ENCODE results near the gene SH3GL3.

SH3GL3 gene

DNA sequence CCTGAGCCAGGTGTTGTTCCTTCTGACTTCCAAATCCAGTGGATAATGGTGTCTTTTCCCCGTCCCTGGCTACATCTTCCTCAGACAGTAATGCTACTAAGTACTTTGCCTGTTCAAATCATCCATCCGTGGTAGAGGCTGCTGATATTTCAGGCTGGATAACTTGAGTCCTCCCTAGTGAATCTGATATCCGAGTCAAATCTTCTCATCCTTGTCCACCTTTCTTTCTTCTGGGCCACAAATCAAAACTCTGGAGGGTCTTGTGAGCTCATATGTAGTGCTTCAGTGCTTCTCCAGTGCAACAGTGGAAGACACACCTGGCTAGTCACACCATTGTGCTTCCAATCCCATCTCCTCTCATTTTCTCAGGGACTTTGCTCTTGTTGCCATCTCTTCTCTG, 11.2 kb downstream of the SH3GL3 start:
- DNase-seq (ENCODE audit: low read depth in 2 of 2, low spot score in 1 of 2), result no peak

DNA sequence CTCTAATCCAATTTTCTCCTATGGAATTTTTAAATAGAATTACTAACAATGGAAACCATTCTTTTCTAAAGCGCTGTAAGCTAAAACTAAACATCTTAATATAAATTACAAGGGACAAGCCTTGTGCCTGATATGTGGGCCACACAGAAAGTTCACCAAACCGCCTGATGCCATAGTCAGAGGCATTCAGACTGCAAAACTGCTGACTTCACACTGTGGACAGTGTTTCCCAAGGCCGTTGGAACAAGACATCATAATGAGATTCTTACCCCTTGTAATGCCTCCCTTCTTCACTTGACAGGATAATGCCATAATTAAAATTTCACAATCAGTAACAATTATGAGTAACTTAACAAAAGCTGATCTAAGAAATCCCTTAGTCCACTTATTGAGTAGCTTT, 14.9 kb downstream of the SH3GL3 start:
- no peak for DNase-seq (ENCODE audit: low read depth in 2 of 2, low spot score in 1 of 2)

DNA sequence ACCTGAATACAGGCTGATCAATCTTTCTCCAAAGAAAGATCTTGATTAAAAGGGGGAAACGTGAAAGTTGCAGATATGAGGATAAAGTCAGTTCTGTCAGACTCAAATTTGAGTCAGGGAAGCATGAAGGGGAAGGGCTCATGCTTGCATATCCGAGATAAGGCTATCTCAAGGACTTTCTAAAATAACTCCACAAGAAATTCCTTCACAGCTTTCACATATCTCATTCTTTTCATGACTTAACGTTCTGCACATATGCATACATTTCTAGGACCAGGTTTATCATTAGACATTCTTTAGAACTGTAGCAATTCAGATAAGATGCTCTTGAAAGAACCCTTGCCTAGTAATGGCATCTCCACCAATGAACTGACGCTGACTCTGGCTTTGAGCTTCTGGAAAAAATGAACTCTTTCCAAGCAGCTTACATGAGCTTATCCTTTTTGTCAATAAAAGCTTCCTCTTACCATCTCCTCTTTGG, 15.9 kb downstream of the SH3GL3 start:
- DNase-seq (ENCODE audit: low read depth in 2 of 2, low spot score in 1 of 2), result no peak

DNA sequence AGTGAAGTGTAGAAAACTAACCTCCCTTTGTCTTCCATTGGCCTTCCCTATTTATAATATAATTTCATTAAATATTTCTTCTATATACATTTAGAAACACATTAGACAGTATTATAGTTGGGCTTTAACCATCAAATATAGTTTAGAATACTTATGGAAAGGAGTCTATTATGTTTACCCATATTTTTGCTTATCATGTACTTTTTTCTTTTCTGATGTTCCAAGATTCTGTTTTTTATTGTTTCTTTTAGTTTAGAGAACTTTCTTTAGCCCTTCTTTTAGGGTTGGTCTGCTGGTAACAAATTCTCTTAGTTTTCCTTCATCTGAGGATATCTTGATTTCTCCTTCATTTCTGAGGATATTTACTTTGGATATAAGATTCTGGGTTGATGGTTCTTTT, 23.7 kb downstream of the SH3GL3 start:
- DNase-seq (ENCODE audit: low read depth in 2 of 2, low spot score in 1 of 2), result no peak

DNA sequence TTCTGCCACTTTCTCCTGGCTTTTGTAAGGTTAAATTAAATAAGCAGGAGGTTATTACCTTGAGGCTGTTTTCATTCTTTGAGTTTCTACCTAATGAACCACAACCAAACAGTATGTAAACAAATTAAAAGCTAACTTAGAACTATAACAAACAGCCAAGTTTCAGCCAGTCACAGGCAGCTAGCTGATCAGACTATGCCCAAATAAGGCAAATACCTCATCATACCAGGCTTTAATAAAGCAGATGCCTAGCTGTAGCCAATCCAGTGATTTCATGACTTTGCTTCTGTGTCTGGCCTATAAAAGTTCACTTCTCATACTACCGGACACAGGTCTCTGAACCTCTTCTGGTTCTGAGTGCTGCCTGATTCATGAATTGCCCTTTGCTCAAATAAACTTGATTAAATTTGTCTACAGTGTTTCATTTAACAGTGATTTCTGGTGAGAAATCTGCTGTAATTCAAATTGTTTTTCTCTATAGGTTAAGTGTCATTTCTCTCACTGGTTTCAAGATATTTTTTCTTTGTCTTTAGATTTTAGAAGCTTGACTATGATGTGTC, 24.2 kb downstream of the SH3GL3 start:
- DNase-seq (ENCODE audit: low read depth in 2 of 2, low spot score in 1 of 2), result no peak

DNA sequence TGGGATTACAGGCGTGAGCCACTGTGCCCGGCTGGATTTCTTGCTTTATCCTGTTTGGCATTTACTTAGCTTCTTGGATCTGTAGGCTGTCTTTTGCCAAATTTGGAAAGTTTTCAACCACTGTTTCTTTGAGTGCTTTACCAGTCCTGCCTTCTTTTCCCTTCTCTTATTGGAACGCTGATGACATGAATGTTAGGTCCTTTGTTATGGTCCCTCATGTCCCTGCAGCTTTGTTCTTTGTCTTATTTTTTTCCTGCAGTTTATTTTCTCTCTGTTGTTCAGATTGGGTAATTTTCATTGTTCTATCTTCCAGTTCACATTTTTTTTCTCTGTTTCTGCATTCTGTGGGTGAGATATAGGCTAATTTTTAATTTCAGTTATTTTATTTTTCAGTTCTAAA, 25.0 kb downstream of the SH3GL3 start:
- DNase-seq (ENCODE audit: low read depth in 2 of 2, low spot score in 1 of 2), result no peak

DNA sequence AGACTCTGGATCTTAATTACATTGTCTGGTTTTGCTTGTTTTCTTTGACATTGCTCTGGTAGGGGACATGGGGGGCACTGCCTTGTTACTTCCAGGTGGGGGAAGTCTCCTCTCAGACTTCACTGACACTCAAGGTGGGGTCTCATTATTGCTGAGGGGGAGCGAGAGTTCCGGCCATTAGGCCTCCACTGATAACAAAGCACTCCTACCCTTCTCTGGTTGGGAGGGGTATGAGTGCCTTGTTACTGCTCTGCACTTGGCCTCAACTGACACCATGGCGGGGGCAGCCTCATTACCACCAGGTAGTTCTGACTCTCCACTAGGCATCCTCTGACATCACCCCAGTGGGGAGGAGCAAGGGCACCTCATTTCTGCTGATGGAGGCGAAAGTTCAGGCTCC, 25.7 kb downstream of the SH3GL3 start:
- DNase-seq (ENCODE audit: low read depth in 2 of 2, low spot score in 1 of 2), result no peak

DNA sequence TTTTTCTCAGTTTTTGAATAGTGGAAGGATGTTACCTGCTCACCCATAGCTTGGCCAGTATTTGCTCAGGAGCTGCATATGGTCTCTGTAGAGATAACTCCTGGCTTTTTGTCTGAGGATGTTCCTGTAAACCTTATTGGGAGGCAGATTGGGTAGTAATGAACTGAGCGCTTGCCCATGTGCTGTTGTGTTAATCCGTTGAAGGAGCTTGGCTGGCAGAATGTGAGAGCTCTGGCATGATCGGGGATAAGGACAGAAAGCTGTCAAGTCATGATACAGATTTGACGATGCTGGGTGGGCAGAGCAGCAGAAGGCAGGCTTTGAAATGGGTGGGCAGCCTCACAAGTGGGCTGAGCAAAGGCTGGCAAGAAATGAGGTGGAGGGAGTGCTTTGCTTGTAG, 27.4 kb downstream of the SH3GL3 start:
- DNase-seq (ENCODE audit: low read depth in 2 of 2, low spot score in 1 of 2), result no peak

DNA sequence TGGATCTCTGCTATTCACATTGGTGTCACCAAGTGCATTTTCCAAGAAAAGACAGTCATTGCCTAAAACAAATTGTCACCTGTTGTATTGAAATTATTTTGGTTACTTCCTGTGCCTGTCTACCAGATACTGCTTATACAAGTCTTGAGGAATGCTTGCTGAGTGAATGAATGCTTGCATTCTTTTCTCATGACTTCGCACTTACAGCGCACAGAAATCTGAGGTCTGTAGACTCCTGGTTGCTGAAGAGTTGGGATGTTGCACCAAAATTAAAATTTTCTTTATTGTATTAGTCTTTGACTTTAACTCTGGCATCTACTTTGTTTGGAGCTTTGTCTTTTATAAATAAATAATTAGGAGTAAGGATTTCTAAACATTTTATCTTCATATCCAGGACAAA, 28.4 kb downstream of the SH3GL3 start:
- DNase-seq (ENCODE audit: low read depth in 2 of 2, low spot score in 1 of 2), result no peak

DNA sequence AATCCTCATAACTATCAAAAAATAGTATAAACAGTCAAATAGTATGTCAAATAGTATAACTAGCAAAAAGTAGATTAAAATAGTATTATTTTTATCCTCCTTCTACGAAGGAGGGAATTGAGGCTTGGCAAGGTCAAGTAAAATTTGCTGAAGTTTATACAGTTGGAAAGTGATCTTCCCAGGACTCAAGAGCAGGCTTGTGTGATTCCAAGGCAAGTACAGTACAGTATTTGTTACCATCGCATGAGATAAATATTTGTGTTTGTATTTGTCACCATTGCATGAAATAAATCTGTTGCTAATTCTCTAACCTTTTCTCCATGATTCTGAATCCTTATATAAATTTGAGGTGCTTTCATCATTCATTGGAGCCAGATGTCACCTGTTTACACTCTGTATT, 28.9 kb downstream of the SH3GL3 start:
- DNase-seq (ENCODE audit: low read depth in 2 of 2, low spot score in 1 of 2), result no peak

DNA sequence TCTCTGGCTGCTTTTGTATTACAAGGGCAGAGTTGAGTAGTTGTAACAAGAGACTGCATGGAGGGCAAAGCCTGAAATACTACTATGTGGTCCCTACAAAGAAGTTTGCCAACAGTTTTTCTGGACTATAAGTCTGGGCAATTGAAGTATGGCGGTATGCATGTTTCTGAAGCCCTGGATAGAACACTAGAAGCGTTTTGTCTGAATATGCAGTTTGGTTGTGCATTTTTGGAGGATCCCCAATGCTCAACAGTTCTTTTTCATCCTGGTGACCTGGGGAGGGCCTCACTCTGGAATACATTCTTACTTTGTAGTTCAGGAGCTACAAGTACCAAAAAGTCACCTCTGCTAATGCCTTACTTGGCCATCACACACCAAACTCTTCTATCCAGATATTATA, 29.6 kb downstream of the SH3GL3 start:
- no peak for DNase-seq (ENCODE audit: low read depth in 2 of 2, low spot score in 1 of 2)

DNA sequence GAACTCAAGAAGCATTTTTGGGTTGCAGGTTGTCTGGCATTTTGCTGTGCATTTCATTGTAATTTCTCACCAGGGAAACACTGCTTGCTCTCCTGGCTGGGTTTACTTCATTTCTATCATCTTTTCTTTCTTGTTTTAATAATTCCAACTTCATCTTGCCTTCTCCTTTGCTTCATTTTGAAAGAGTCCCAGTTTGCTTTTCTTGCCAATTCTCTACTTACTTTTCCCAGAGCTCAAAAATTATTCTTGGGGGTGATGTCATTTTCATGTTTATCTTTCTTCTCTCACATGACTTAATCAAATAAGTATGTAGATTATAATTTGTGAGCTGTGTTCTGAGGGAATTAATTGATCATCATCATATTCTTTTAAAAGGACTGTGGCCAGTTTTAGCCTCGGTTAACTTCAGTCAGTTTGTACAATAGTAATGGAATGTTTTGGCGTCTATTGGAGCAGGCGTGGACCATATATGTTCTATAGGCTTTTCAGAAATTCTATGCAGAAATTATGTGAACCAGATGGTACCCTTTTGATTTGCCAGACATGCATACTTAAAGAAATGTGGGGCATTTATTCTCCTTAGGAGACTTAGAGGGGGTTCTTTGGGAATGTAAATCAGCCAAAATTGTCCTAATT, 30.1 kb downstream of the SH3GL3 start:
- no peak for DNase-seq (ENCODE audit: low read depth in 2 of 2, low spot score in 1 of 2)

DNA sequence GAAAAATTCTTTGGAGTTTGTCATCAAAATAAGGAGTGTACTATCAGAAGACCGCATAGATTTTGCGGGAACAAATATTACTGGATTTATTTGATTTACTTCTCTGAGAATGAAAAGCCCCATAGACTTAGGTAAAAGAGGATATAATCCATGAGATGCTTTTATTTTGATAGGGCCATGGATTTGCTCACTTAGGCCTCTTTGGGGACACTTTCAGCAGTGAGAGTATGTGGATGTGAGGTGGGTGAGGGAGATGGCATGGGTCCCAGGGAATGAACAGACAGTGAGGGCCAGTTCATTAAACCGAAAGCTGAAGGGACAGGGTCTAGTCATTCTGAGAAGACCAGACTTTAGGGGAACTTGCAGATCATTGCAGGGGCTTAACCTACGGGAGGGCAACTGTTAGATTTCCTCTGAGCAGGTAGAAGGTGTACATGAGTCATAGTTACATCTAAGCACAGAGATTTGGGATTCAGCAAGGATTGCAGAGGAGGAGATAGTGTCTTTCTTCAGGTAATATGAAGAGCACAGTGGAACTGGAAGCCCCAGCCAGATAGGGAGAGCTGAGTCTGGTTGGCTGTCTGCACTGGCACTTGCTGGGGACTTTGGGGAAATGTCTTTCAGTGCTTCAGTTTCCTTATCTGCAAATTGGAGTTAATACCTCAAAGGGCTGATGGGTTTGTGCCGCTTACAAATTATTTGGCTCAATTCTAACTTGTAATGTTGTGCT, 30.8 kb downstream of the SH3GL3 start:
- no peak for DNase-seq (ENCODE audit: low read depth in 2 of 2, low spot score in 1 of 2)

DNA sequence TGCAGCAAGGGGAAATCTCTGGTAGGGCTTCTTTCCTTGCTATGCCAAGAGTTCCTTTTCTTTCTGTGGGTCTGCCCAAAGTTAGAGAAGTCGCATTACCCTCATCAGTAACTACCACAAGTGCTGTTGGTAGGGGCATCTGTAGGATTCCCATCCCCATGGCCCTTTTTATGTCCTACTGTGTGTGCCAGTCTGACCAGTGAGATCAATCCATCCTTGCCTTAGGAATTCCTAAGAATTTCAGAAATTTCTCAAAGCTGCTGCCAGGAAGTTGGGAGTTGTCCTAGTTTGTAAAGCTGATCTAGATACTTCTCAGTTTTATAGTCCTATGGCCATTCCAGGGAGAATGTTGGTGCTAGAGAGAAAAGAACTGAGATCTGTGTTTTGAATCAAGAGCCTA, 36.5 kb downstream of the SH3GL3 start:
- no peak for DNase-seq (ENCODE audit: low read depth in 2 of 2, low spot score in 1 of 2)

DNA sequence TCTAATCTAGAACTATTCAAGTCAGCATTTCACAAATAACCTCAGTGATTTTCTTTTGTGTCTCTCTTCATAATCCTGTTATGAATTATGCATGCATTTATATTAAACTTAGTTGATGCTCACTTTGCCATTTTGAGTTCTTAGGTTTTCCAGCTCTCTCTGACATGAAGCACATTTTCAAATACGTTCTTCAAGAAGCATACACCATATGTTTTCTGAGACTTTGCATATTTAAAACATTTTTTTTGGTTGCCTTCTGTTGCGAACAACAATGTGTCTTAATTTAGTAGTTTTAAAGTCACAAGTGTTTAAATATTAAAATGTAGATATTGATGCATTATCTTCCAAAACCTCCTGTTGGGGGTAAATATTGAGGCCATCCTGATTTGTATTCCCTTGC, 37.5 kb downstream of the SH3GL3 start:
- no peak for DNase-seq (ENCODE audit: low read depth in 2 of 2, low spot score in 1 of 2)

DNA sequence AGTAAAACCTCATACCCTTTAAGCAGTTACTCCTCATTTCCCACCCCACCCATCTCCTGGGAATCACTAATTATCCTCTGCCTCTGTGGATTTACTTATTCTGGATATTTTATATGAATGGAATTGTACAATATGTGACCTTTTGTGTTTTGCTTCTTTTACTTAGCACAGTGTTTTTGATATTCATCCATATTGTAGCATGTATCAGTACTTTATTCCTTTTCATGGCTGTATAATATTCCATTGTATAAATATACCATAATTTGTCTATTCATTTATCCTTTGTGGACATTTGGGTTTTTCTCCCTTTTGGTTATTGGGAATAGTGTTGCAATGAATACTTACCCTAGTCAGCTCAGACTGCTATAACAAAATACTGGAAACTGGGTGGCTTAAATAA, 39.2 kb downstream of the SH3GL3 start:
- no peak for DNase-seq (ENCODE audit: low read depth in 2 of 2, low spot score in 1 of 2)

DNA sequence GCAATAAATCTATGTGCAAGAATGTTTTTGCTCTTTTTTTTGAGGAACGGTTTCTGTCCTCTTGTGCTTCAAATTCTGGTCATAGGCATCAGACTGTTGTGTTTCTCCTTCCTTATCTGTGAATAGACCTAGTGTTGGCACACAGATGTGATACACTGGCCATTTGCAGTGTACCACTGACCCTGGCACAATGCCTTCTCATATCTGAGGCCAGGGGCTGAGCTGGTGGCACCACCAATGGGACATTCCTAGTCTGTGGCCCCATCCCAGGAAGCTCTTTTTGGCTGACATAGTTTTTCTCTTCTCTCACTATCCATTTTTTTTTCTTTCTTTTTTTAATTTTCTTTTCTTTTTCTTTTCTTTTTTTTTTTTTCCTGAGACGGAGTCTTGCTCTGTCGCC, 40.4 kb downstream of the SH3GL3 start:
- no peak for DNase-seq (ENCODE audit: low read depth in 2 of 2, low spot score in 1 of 2)

DNA sequence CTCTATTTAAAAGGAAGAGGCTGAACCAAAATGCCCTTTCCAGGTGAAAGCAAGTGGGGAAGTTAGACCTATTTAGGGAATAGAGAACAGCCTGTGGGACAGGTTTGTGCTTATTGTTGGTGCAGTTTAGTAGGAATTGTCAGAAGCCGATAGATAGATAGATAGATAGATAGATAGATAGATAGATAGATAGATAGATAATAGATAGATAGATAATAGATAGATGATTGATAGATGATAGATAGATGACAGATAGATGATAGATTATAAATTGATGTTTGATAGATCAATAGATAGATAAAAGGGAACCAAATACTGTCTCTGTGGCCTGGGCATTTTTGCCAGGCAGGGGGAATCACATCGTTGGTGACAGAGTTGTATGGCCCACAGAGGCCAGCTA, 42.5 kb downstream of the SH3GL3 start:
- no peak for DNase-seq (ENCODE audit: low read depth in 2 of 2, low spot score in 1 of 2)

DNA sequence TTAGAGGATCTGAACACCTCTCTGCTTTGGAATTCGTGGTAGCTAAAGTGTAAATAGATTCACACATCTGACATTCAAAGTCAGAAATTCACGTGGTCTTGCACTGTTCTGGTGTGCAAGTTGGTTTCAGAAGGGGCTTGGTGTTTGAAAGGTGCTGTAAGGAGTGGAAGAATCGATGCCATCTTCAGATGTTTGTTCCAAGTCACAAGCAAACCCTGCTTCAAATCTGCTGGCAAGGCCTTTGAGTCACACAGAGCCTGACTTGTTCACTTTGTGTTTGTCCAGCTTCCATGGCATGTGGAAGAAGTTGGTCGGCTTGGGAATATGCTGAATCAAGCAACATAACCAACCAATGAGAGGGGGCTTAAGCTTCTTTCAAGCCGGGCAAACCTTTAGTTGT, 44.3 kb downstream of the SH3GL3 start:
- DNase-seq (ENCODE audit: low read depth in 2 of 2, low spot score in 1 of 2), result no peak

DNA sequence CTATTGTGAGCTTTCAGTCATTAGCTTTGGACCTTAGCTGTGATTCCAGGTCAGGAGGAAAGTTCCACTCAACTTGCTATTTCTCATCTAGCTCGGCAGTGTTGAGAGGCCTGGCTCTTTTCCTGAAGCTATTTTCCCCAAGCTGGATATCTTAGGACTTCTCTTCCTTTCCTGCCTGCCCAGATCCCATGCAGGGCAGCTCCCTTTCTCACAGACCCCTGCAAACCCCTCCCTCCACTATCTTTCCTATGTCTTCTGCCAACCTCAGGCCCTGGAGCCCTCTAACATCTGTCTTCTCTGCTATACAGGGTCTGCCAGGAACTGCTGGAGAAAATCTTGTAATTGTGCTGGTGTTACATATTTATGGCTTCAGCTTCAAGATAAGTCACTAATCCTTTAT, 49.6 kb downstream of the SH3GL3 start:
- no peak for DNase-seq (ENCODE audit: low read depth in 2 of 2, low spot score in 1 of 2)

DNA sequence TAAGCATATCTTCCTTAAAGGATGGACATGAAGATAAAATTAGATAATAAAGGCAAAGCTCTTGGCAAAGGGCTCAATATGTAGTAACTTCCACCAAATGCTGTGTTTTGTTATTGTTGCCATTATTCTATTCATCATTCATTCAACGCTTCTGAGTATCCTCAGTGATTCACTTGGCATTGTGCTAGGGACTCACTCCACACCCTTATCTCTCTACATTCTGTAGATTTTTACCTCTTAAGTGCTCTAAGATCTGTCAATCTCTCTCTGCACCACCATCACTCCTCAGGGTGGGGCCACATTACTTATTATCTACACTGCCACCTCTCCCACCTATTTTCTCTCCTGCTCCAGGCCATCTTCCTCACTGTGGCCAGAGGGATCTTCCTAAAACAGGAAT, 51.2 kb downstream of the SH3GL3 start:
- DNase-seq (ENCODE audit: low read depth in 2 of 2, low spot score in 1 of 2), result no peak

DNA sequence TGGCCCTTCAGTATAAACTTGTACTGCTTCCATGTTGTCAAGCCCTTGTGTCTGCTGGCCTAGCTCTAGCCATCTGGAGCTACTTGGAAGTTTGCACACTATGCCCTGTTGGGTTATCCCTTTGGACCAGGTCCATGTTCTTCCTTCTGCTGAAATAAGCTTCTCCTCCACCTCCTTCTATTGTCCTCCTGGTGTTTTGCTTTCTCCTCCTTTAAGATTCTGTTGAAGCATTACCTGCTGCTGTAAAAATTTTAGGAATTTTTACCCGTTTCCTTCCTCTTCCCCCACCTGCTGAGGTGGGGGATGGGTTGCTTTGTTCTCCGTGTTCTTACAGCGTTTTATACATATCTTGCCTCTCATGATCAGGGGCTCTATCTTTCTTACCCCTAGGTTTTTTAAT, 51.7 kb downstream of the SH3GL3 start:
- no peak for DNase-seq (ENCODE audit: low read depth in 2 of 2, low spot score in 1 of 2)

DNA sequence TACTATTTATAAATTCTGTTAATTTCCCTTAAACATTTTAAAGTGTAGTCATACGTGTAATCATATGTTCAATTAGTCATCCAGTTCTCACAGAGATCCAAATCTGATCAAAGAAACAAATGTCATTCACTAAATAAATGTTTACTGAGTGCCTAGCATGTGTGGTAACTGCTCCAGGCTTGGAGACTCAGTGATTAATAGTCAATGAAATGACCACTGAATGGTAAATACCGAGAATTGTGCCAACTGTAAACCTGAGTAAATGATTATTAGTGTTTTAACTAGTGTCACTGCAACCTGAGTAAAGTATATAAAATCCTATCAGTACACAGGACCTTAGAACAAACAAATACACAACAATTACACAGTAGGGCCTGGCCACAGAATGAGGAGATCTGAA, 52.3 kb downstream of the SH3GL3 start:
- no peak for DNase-seq (ENCODE audit: low read depth in 2 of 2, low spot score in 1 of 2)

Measured in stimulated activated CD8-positive, alpha-beta memory T cell treated with anti-CD3 and anti-CD28 coated beads, Interleukin-4, amount 100 ng/mL, for 1 hour (primary cell).